ENCODE data around the gene PRRG4. TPM values are rescaled to one million over a fixed set of nuclear protein-coding genes. Genes with fewer than 3 reads are reported as not detected.
"Not testable (repeated sequence)": the region's sequence is repeated elsewhere in the genome, so short reads cannot be mapped to it uniquely, and the experiment has no call there.

Gene PRRG4
- total and polyA plus RNA-seq, 11 donors = 0.12 to 1.4 (median 0.39) TPM

- no peaks in the 10 kb centered on the region for H3K27me3 ChIP-seq
- WGBS, 4 donors = 67 to 73% (median 69%) methylated on average over 5 of the region's 5 CpGs
- ATAC-seq = no peak
These were observed 7.7 kb upstream of the PRRG4 start for GRCh38 chr11:32821917-32822560.

GRCh38 chr11:32823617-32824016, 6.1 kb upstream of the PRRG4 start:
- intact Hi-C loops (cut with DNase I); H3K27me3 ChIP-seq; H3K4me1 ChIP-seq; ATAC-seq; H3K9me3 ChIP-seq; DNase-seq; H3K4me3 ChIP-seq; H3K36me3 ChIP-seq; H3K27ac ChIP-seq: not testable (repeated sequence)
- WGBS, 4 donors = 73 to 85% (median 76%) methylated on average over 3 of the region's 3 CpGs

More at GRCh38 chr11:32821917-32822560, 7.7 kb upstream of the PRRG4 start:
- Histone ChIP-seq H3K4me1 (peaks cover 0 to 8% (median 0%) of the 10 kb centered on the region in 12 donors), H3K27ac (peak overlapping the region in 1 of 12 donors; percentile 25), H3K36me3 (no peaks in the 10 kb centered on the region), H3K4me3 (no peak overlapping the region), H3K9me3 (peaks cover 0 to 6% (median 0%) of the 10 kb centered on the region in 12 donors)
- no peak for TF ChIP-seq CTCF (IDR thresholded peaks at IDR 0.05)
- no peak for TF ChIP-seq POLR2A (IDR thresholded peaks at IDR 0.05)
- intact Hi-C loops (cut with DNase I) = no loop called here
- no peak for DNase-seq

GRCh38 chr11:32826113-32826512, 3.6 kb upstream of the PRRG4 start:
- peaks cover 0 to 19% (median 5%) of the 10 kb centered on the region in 12 donors for H3K4me1 ChIP-seq
- no peaks in the 10 kb centered on the region for H3K36me3 ChIP-seq
- ATAC-seq (no peak), DNase-seq (no peak)
- peaks cover 0 to 6% (median 0%) of the 10 kb centered on the region in 12 donors for H3K9me3 ChIP-seq
- H3K27ac ChIP-seq = no peak overlapping the region
- no peak overlapping the region for H3K4me3 ChIP-seq
- 57 to 70% (median 59%) methylated on average over 3 of the region's 3 CpGs for WGBS, 4 donors
- intact Hi-C loops (cut with DNase I) = no loop called here
- TF ChIP-seq CTCF (IDR thresholded peaks at IDR 0.05) = no peak
- no peak for TF ChIP-seq POLR2A (IDR thresholded peaks at IDR 0.05)
- peaks cover 0 to 21% (median 9%) of the 10 kb centered on the region in 9 donors for H3K27me3 ChIP-seq

GRCh38 chr11:32827276-32827675, 2.5 kb upstream of the PRRG4 start:
- peaks cover 0 to 6% (median 0%) of the 10 kb centered on the region in 12 donors for H3K9me3 ChIP-seq
- no peaks in the 10 kb centered on the region for H3K36me3 ChIP-seq
- TF ChIP-seq POLR2A (IDR thresholded peaks at IDR 0.05) (no peak), CTCF (IDR thresholded peaks at IDR 0.05) (no peak)
- H3K27ac ChIP-seq = no peak overlapping the region
- no peak for DNase-seq
- intact Hi-C loops (cut with DNase I) = no loop called here
- H3K27me3 ChIP-seq = peaks cover 0 to 25% (median 9%) of the 10 kb centered on the region in 9 donors
- H3K4me1 ChIP-seq = peaks cover 0 to 19% (median 5%) of the 10 kb centered on the region in 12 donors
- WGBS, 4 donors = 64 to 69% (median 65%) methylated on average over 1 of the region's 1 CpG
- no peak for ATAC-seq
- no peak overlapping the region for H3K4me3 ChIP-seq

All from heart left ventricle (tissue), 16 donors.